ENCODE data around the gene MEMO1.
A peak's percentile ranks its signal among the peaks of the same experiment; 100 is the strongest.
"Not testable (repeated sequence)": the region's sequence is repeated elsewhere in the genome, so short reads cannot be mapped to it uniquely, and the experiment has no call there.

Gene MEMO1

DNA sequence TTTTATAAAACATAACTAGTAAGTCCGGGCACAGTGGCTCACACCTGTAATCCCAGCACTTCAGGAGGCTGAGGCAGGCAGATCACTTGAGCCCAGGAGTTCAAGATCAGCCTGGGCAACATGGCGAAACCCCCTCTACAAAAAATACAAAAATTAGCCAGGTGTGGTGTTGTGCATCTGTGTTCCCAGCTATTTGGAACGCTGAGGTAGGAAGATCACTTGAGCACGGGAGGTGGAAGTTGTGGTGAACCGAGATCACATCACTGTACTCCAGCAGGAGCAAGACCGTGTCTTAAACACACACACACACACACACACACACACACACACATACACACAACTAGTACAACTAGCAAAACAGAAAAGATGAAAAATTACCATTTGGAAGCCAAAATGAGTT, 103.3 kb downstream of the MEMO1 start:
- not testable (repeated sequence) for DNase-seq (ENCODE audit: low spot score)

DNA sequence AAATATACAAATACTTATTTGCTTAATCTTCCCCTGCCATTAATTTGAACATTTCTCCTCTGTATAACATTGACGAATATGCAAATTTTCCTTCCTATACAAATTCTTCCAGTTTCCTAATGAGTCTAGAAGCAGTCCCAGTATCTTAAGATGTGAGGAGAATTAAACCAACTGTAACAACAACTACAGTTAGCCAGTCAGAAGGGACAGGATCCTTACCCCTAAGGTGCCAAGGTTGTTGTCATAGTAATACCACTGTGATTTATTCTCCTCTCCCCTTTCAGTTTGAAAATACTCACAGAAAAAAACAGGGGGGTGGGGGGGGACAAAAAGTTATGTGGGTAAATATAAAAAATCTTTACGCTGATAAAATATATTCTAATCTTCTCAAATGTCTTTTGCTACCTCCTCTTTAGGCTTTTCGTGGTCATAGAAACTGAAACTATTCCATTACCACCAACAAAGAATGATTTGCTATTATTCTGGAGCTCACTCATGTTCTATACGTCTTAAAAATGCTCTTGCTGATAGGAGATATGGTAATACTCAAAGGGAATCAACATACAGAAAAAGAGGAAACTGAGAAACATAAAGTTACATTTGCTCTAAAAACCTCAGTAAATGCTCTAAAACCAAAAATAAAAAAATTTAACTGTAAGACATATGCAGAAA, 107.6 kb downstream of the MEMO1 start:
- DNase-seq (ENCODE audit: low spot score), result no peak

DNA sequence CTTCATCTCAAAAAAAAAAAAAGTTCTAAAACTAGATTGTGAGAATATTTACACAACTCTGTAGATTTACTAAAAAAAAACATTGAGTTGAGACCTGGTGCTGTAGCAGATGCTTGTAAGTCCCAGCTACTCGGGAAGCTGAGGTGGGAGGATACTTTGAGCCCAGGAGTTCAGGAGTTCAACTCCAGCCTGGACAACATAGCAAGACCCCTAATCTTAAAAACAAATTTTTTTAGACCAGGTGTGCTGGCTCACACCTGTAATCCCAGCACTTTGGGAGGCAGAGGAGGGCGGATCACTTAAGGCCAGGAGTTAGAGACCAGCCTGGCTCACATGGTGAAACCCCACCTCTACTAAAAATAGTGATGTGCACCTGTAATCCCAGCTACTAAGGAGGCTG, 108.9 kb downstream of the MEMO1 start:
- DNase-seq (ENCODE audit: low spot score), result no peak

DNA sequence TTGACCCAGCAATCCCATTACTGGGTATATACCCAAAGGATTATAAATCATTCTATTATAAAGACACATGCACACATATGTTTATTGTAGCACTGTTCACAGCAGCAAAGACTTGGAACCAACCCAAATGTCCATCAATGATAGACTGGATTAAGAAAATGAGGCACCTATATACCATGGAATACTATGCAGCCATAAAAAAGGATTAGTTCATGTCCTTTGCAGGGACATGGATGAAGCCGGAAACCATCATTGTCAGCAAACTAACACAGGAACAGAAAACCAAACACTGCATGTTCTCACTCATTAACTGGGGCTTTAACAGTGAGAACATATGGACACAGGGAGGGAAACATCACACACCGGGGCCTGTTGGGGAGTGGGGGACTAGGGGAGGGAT, 110.7 kb downstream of the MEMO1 start:
- DNase-seq (ENCODE audit: low spot score), result not testable (repeated sequence)

DNA sequence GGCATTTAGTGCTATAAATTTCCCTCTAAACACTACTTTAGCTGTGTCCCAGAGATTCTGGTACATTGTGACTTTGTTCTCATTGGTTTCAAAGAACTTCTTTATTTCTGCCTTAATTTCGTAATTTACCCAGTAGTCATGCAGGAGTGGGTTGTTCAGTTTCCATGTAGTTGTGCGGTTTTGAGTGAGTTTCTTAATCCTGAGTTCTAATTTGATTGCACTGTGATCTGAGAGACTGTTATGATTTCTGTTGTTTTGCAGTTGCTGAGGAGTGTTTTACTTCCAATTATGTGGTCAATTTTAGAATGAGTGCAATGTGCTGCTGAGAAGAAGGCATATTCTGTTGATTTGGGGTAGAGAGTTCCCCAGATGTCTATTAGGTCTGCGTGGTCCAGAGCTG, 112.5 kb downstream of the MEMO1 start:
- DNase-seq (ENCODE audit: low spot score), result not testable (repeated sequence)

DNA sequence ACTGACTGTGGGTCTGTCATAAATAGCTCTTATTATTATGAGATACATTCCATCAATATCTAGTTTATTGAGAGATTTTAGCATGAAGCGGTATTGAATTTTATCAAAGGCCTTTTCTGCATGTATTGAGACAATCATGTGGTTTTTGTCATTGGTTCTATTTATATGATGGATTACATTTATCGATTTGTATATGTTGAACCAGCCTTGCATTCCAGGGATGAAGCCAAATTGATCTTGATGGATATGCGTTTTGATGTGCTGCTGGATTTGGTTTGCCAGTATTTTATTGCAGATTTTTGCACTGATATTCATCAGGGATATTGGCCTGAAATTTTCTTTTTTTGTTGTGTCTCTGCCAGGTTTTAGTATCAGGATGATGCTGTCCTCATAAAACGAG, 113.5 kb downstream of the MEMO1 start:
- DNase-seq (ENCODE audit: low spot score), result not testable (repeated sequence)

DNA sequence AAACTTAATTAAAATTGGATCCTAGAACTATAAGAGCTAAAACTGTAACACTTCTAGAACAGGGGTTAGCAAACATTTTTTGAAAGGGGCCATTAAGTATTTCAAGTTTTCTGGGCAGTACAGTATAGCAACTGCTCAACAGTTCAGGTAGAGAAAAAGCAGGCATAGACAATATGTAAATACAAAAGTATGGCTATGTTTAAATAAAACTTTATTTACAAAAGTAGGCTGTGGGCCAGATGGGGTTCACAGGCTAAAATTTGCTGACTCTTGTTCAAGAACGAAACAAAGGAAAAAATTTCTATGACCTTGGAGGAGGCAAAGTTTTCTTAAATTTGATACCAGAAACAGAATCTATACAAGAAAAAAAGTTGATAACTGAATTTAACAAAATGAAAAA, 114.5 kb downstream of the MEMO1 start:
- DNase-seq (ENCODE audit: low spot score), result no peak

DNA sequence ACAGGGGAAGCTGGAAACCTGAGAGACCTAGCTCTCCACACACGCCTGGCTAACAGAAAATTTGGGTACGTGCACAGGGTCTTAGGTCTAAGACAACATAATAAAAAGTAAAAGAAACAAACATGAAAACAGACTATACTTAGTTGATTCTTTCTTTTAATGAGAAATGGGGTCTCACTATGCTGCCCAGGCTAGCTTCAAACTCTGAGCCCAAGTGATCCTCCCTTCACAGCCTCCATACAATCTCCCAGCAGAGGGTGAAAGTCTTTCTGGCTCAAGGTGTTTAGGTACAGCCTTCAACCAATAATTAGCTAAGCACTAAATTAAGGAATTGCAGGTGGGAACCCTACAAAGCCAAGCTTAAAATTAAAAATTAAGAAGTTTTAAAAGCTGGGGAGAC, 116.2 kb downstream of the MEMO1 start:
- no peak for DNase-seq (ENCODE audit: low spot score)

DNA sequence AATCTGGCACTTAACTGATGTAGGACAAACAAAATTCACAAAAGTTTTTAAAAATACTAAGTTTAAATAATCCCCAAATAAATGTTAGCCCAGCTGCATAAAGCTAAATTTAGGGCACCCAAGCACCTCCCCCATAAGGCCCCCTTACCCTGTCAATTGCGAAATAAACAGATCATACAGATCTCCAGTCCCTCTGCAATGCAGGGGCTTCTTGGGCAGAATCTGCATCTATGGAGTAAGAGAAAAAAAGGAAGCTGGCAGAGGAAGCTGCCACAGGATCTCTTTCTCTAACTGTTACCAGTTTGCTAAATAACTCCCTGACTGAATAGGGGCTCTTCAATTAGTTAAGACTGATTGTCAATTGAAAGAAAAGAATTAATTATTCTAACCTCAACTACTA, 117.7 kb downstream of the MEMO1 start:
- DNase-seq (ENCODE audit: low spot score), result no peak

DNA sequence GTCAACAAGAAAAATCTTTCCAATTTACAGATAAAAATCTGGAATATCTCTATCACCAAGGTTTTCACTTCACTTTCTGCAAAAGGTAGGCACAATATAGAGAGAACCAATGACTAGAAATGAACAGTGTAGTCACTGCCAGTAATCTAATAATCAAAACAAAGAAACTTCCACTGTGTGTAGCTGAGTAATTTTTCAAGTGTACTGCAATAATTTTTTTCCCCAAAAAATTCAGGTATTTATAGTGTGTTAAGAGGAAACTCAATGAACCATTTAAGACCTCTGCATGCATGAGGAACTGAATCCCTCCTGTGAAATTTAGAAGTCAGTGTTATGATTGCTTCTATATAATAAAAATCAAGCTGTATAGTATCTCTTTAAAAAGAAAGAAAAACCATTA, 121.8 kb downstream of the MEMO1 start:
- DNase-seq (ENCODE audit: low spot score), result no peak

DNA sequence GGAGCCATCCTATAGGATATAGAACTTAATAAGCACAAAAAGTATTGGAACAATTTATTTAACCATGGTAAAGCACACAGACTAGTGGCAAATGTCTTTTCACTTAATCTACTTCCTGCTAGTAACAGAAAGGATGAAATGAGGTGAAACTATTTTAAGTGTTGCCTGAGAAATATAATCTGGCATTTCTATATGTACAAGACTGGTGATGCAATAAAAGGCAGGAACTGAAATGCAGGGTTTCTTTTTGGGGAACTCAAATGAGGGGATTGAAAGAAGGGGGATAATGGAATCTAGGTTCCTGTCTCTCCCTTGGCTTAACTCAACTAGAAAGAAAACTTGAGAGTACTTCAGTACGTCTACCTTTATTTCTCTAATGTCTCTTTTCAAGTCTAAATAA, 122.3 kb downstream of the MEMO1 start:
- DNase-seq (ENCODE audit: low spot score), result no peak

DNA sequence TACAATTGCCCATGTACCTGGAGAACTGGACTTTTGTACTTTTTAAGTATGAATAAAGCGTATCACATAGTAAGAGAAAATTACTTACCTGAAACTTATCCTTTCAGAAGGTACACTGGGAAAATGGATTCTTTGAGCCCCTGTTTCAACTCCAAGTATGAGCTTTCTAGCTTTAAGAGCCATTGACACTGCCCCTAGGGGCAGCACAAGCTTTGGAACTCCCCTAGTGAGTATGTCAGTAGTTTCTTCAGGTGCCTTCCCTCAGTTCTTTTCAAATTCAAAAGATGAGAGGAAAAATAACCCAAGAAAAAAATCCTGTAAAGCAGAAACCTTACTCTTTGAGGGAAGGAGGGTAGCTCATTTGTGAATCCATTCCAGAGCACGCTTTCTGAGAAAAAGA, 124.1 kb downstream of the MEMO1 start:
- peak; percentile 41 for DNase-seq (ENCODE audit: low spot score)

DNA sequence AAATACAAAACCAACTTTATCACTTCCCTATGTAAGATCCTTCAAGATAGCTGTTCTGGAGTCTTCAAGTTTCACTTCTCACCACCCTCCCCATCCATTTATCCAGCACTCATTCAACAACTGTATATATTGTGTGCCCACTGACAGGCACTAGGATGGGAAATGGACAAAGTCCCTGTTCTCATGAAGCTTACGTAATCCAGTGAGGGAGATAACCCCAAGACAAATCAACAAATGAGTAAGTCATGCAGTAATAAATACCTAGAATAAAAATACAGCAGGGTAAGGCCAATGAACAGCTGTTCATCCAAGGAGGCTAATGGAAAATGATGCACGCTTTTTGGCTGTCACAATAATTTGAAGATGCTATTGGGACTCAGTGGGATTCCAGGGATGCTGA, 133.8 kb downstream of the MEMO1 start:
- DNase-seq (ENCODE audit: low spot score), result no peak

DNA sequence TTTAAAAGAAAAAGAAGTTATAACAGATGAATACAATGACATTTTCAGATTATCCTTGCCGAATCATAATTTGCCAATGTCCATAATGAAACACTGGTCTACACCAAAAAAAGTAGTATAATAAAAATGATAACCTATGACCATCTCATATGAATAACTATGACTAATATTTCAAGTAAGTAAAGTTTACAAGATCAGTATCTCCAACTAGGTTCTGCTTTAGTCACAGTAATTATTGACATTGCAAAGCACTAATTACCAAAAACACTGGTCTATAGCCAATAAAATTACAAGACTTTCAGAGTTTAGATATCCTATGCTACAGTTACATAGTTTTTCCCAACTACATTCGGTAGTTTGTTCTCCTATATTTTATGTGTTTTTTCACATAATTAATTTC, 136.7 kb downstream of the MEMO1 start:
- DNase-seq (ENCODE audit: low spot score), result no peak

DNA sequence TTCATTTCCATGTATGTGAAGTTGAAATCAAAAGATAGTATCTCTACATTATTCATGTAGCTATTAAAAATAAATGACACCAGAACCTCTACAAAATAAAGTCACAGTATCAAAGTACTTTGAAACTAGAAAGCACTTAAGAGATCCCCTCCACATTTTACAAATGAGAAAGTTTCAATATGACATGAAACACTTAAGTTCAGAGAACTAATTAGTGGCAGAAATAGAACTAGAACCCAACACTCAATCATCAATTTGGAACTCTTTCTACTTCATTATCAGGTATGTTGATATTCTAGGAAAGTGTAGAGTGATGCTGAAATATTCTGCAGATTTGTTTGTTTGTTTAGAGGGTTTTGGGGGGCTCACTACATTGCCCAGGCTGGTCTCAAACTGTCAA, 145.6 kb downstream of the MEMO1 start:
- no peak for DNase-seq (ENCODE audit: low spot score)

DNA sequence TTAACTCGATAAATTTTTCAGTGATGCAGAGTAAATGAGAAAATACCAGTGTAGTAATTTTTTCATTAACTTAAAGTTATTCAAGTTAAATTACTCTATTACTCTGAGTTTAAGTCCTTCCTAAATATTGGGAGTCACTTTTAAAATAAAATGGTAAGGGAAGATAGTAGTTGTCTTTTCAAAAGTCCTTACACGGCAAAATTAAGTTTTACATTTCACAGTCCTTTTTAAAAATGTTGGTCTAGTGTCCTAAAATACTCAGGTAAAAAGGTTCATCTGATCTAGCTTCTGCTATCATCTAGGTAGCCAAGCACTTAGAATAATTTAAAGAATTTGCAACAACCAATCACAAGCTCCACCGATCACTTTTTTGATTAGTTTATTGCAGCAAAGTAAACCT, 146.9 kb downstream of the MEMO1 start:
- DNase-seq (ENCODE audit: low spot score), result no peak

DNA sequence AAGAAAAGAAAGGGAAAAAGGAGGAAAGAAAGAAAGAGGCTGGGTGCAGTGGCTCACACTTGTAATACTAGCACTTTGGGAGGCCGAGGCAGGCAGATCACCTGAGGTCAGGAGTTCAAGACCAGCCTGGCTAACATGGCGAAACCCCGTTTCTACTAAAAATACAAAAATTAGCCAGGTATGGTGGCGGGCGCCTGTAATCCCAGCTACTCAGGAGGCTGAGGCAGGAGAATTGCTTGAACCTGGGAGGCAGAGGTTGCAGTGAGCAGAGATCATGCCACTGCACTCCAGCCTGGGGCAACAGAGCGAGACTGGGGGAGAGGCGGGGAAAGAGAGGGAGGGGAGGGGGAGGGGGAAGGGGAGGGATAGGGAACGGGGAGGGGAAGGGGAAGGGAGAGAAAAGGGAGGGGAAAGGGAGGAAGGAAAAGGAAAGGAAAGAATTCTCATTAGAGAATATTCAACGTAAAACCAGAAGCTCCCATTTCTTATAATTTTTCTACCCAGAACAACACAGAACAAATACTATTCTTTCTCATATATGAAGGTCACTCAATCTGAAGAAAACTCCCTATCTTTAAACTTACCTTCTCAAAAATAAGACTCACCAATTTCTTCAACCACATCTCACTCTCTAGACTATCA, 147.7 kb downstream of the MEMO1 start:
- DNase-seq (ENCODE audit: low spot score), result not testable (repeated sequence)

DNA sequence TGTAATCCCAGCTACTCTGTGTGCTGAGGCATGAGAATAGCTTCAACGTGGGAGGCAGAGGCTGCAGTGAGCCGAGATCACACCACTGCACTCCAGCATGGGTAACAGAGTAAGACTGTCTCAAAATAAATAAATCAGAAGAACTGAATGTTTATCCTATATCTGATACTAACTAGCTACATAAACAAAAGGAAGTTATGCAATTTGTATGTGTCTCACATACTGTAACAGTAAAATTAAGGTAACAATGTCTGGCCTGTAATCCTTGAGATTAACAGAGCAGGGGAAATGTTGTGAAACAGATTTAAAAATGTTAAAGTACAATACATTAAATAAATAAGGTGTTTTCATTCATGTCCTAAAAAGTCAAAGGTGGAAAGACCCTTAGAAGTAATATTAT, 150.8 kb downstream of the MEMO1 start:
- no peak for DNase-seq (ENCODE audit: low spot score)

DNA sequence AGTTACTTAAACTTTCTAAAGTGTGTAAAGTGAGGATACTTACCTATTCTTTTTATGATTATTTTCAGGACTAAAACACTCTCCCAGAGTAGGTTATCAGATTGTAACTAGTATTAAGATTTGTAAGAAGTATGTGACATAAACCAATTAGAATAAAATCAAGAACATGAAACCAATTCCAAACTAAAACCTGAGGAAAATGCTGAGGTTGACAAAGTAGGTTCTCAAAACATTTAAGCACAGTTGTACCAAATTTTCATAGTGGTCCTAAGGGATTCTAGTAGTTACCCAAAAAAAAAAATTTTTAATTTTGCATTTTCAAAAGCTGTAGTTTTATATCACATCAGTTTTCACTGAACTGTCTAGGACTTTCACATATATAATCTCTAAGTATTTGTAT, 157.3 kb downstream of the MEMO1 start:
- DNase-seq (ENCODE audit: low spot score), result no peak

DNA sequence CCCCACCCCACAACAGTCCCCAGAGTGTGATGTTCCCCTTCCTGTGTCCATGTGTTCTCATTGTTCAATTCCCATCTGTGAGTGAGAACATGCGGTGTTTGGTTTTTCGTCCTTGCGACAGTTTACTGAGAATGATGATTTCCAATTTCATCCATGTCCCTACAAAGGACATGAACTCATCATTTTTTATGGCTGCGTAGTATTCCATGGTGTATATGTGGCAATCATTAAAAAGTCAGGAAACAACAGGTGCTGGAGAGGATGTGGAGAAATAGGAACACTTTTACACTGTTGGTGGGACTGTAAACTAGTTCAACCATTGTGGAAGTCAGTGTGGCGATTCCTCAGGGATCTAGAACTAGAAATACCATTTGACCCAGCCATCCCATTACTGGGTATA, 168.7 kb downstream of the MEMO1 start:
- DNase-seq (ENCODE audit: low spot score), result not testable (repeated sequence)

DNA sequence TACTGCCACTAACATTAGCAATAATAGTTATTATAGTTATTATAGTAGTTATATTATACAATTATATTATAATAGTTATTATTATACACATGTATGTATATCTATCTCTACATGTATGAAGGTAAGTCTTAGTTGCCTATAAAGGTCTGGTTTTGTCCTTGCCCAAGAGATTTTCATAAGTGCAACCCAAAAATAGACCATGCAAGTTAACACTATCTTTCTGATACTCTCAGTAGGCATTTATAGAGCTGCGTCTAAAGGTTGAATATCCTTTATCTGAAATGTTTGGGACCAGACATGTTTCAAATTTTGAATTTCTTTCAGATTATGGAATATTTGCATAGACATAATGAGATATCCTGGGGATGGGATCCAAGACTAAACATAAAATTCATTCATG, 175.4 kb downstream of the MEMO1 start:
- no peak for DNase-seq (ENCODE audit: low spot score)

DNA sequence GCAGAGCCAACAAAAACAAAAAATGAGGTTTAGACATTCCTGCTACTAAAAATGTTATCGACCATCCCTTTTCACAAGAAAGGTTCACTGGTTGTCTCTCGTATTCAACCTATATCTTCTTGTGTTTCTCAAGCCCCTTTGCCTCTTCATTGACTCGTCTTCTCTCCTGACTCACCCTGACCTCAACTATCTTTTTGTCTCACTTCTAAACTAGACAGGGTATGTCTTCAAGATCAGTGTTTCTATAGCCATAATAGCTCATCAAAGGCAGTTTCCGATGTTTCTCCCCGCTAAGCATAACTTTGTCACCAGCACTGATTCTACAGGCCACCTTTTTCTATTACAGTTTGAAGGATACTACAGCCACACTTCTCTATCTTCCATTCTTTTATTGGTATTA, 178.4 kb downstream of the MEMO1 start:
- DNase-seq (ENCODE audit: low spot score), result no peak

DNA sequence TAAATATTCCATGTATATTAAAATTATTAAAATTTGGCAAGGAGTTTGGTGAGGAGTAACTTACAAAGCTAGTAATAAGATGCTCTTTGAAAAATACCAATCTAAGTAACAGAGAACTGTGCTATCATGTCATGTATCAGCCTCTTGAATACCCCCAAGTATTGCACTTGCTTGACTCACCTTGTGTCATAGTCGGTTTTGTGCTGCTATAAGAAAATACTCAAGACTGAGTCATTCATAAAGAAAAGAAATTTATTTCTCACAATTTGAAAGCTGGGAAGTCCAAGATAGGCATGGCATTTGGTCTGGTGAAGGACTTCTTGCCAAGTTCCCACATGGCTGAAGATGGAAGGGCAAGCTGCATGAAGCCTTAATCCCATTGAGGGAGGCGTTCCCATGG, 179.2 kb downstream of the MEMO1 start:
- no peak for DNase-seq (ENCODE audit: low spot score)

DNA sequence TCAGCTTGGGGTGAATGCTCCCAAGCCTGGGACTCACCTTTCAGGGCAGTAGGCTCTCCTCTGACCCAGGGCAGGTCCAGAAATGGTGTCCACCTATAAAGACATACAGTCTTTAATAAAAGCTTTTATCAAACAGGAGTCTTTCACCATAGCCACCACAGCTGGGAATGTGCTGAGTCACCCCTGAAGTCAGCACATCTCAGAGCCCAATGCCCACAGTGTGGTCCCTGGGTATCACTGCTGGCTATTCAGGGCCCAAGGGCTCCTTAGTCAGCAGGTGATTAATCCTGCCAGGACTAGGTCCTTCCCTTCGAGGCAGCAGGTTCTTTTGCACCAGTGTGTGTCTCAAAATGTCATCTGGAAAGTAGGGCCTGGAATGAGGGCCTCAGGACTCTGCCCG, 181.9 kb downstream of the MEMO1 start:
- DNase-seq (ENCODE audit: low spot score), result no peak

All from iPS-NIHi11 (cell line).